ENCODE results near the gene PNPO.

PNPO gene

DNA sequence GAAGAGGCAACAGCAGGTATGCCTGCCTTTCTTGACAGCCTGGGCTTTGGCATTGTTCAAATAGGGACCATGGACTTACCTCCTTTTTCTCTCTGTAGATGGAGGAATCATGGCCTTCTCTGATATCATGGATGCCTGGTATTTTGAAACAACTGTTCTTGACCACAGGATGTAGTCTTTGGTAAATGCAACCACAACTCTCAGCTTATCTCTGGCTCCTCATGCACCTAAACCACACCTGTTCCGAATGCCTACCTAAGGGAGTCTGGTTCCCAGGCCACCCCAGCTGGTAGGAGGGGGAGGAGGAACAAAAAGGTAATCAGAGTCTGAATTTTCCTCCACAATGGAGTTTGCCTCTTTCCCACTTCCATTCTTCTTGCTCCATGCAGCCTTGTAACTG is 48.3 kb downstream of the PNPO start:
- Mint-ChIP-seq H3K27me3 (no peaks in the 10 kb centered on the region), H3K4me1 (no peaks in the 10 kb centered on the region), H3K9me3 (no peaks in the 10 kb centered on the region), H3K36me3 (peaks cover 7% of the 10 kb centered on the region), H3K27ac (no peak overlapping the region), H3K4me3 (no peak overlapping the region)
- ATAC-seq: no peak

DNA sequence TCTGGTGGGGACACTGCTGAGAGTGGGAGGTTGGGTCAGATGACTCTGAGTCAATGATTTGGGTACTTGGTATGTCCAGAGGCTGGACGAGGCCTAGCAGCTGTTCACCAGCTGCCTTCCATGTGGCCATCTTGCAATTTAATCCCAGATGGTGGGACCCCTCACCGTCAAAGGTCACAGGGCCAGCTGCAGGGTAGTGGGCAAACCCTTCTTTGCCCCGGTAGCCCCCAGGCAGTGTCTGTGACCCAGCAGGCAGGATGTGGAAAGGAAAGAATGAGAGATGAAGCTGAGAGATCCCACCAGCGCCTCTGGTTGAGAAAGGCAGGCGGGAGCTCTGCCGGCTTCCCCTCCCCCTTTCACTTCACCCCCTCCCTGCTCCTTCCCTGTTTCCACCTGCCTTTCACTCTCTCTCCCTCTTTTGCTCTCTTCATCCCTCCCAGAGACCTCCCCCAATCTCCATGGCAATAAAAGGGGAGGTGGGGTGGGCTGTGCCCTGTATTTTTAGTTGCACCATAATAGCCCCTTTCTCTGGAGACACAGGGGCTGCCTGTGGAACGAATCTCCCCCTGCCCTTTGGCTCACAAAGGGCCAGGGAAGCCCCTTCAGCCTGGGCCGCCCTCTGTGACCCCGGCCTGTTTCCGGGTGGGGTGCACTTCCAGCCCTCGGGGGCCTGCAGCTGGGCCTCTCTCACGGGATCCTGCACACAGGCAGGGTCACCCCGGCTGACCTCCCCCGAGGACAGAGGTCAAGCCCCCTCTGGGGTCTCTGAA is 49.8 kb downstream of the PNPO start:
- Mint-ChIP-seq H3K4me3 (no peak overlapping the region), H3K27me3 (peaks cover 2% of the 10 kb centered on the region), H3K9me3 (no peaks in the 10 kb centered on the region), H3K27ac (no peak overlapping the region), H3K36me3 (no peaks in the 10 kb centered on the region), H3K4me1 (no peaks in the 10 kb centered on the region)
- no peak for ATAC-seq

GRCh38 chr17:47992216-47992615 is 50.8 kb downstream of the PNPO start:
- no peak for ATAC-seq
- Mint-ChIP-seq H3K27me3 (peaks cover 8% of the 10 kb centered on the region), H3K9me3 (no peaks in the 10 kb centered on the region), H3K4me1 (no peaks in the 10 kb centered on the region), H3K27ac (no peak overlapping the region), H3K4me3 (no peak overlapping the region), H3K36me3 (no peaks in the 10 kb centered on the region)

DNA sequence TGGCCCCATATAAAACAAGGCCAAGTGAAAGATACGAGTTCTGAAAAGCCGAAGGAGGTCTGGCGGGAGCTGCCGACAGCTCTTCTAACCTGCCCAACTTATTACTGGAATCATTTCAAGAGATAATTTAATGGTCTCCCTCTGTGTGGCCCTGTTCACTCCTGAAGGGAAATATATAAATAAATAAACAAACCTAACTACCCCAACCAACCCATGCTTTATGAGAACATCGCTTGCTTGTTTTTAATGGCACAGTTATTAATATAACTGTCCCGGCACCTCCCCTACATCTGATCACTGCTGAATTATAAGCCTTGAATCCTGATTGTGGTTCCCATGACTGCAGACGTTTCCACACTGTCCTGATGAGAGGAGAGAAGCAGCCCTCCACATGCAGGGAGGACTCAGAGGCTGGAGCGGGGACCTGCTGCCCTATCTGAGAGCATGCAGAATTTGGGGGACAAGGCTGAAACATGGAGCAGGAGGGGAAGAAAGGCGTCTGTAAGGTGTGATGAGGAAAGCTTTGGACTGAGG is 51.7 kb downstream of the PNPO start:
- ATAC-seq: no peak
- no peak overlapping the region for H3K4me3 Mint-ChIP-seq

DNA sequence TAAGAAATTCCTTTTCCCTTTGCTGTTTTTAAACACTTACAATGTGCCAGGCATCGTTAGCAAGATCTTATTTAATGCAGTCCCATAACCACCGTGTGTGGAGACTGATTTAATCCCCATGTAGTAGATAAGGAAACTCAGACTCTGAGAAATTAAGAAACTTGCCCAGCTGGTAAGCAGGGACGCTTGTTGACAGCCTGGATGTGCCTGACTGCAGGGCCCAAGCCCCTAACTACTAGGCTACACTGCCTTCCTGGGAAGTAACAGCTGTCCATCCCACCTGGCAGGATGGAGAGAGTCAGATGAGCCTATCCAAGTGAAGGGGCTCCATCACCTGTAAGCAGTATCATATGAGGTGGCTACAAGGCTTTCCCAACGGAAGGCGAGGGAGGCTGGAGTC is 52.6 kb downstream of the PNPO start:
- H3K27ac Mint-ChIP-seq: no peak overlapping the region
- no peak overlapping the region for H3K4me3 Mint-ChIP-seq
- no peak for ATAC-seq
- no peaks in the 10 kb centered on the region for H3K4me1 Mint-ChIP-seq
- no peaks in the 10 kb centered on the region for H3K36me3 Mint-ChIP-seq
- peaks cover 16% of the 10 kb centered on the region for H3K27me3 Mint-ChIP-seq
- no peaks in the 10 kb centered on the region for H3K9me3 Mint-ChIP-seq

More for the DNA sequence above, 51.7 kb downstream of the PNPO start:
- Mint-ChIP-seq H3K9me3 (no peaks in the 10 kb centered on the region), H3K36me3 (no peaks in the 10 kb centered on the region), H3K27me3 (peaks cover 16% of the 10 kb centered on the region), H3K27ac (no peak overlapping the region), H3K4me1 (no peaks in the 10 kb centered on the region)

DNA sequence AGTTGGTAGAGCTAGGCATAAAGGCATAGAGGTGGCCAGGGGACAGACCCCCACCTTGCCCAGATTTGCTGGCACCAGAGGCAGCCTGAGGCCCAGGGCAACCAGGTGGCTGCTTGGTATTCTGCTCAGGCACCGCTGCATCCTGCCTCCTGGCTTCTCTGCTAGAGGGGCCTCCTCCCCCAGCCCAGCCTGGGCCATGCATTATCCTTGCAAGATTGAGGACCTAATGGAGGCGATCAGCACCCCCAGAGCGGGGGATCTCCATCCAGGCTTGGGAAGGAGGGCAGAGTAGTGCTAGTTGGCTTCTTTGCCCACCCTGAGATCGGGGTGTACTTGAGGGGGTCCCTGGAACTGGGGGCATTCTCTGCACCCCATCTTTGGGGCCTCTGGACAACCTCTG is 53.4 kb downstream of the PNPO start:
- no peaks in the 10 kb centered on the region for H3K36me3 Mint-ChIP-seq
- H3K27me3 Mint-ChIP-seq: peaks cover 16% of the 10 kb centered on the region
- no peak overlapping the region for H3K4me3 Mint-ChIP-seq
- H3K27ac Mint-ChIP-seq: no peak overlapping the region
- no peaks in the 10 kb centered on the region for H3K9me3 Mint-ChIP-seq
- no peak for ATAC-seq
- H3K4me1 Mint-ChIP-seq: no peaks in the 10 kb centered on the region

DNA sequence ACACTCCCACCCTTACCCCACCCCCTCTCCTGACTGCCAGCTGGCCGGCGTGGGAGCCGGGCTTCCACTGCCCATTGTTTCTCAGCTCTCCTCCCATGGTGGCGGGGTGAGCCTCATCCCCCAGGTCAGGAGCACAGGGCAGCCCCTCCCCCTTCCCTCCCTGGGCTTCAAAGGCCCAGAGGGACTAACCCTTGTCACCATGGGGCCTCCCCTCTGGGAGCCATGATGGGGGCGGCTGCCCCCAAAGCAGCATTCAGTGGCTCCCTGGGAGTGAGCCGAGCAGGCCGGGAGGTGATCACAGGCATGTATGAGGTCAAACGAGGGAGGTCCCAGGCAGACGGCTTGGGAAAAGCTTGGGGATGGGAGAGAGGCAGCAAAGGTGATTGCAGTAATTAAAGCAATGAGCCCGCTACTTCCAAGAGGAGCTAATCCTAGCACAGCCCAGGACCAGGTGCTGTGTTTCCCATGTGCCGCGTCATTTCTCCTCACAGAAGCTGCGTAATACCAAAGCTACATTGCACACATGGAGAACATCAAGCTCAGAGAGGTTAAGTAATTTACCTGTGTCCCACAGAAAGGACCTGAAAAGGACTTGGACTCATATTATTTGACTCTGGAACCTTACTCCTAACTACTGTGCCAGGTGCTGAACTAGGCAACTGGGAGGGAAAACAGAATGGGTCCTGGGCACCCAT is 54.0 kb downstream of the PNPO start:
- Mint-ChIP-seq H3K27me3 (peaks cover 16% of the 10 kb centered on the region), H3K9me3 (no peaks in the 10 kb centered on the region), H3K27ac (no peak overlapping the region), H3K36me3 (no peaks in the 10 kb centered on the region), H3K4me1 (no peaks in the 10 kb centered on the region), H3K4me3 (no peak overlapping the region)
- no peak for ATAC-seq

GRCh38 chr17:47996201-47996600 is 54.8 kb downstream of the PNPO start:
- Mint-ChIP-seq H3K27ac (no peak overlapping the region), H3K4me1 (no peaks in the 10 kb centered on the region), H3K36me3 (no peaks in the 10 kb centered on the region), H3K4me3 (no peak overlapping the region), H3K9me3 (no peaks in the 10 kb centered on the region), H3K27me3 (peaks cover 16% of the 10 kb centered on the region)
- no peak for ATAC-seq

- ATAC-seq: no peak
Observed at GRCh38 chr17:47997586-47997985, 56.2 kb downstream of the PNPO start.

GRCh38 chr17:47998044-47998443 is 56.7 kb downstream of the PNPO start:
- no peak overlapping the region for H3K27ac Mint-ChIP-seq
- H3K27me3 Mint-ChIP-seq: peaks cover 16% of the 10 kb centered on the region
- ATAC-seq: no peak
- peaks cover 9% of the 10 kb centered on the region for H3K4me1 Mint-ChIP-seq
- H3K9me3 Mint-ChIP-seq: no peaks in the 10 kb centered on the region
- H3K36me3 Mint-ChIP-seq: no peaks in the 10 kb centered on the region
- H3K4me3 Mint-ChIP-seq: no peak overlapping the region

More at GRCh38 chr17:47997586-47997985, 56.2 kb downstream of the PNPO start:
- H3K36me3 Mint-ChIP-seq: no peaks in the 10 kb centered on the region
- no peak overlapping the region for H3K4me3 Mint-ChIP-seq
- no peak overlapping the region for H3K27ac Mint-ChIP-seq
- H3K9me3 Mint-ChIP-seq: no peaks in the 10 kb centered on the region
- H3K4me1 Mint-ChIP-seq: peaks cover 5% of the 10 kb centered on the region
- H3K27me3 Mint-ChIP-seq: peaks cover 16% of the 10 kb centered on the region
